Chondrocyte (in vitro differentiated cells): ENCODE measurements around the gene ATP8B2. TPM values are rescaled to one million over a fixed set of nuclear protein-coding genes. Genes with fewer than 3 reads are reported as not detected.
"Not testable (repeated sequence)": the region's sequence is repeated elsewhere in the genome, so short reads cannot be mapped to it uniquely, and the experiment has no call there.

Source experiments
- DNase-seq: peaks from one replicate; pipeline ENCODE4 v3.0.0; 2021; ENCODE audit warnings: mixed read lengths, low spot score
- H3K27ac Mint-ChIP-seq: one replicate; pipeline ENCODE4 v1.8.0; 2021; ENCODE audit warnings: mild to moderate bottlenecking, moderate library complexity, mixed read lengths; ENCODE audit not compliant: unreplicated experiment
- H3K27me3 Mint-ChIP-seq: 2 replicates; pipeline ENCODE4 v1.8.0; 2021; ENCODE audit warnings: low read depth, mixed read lengths
- H3K36me3 Mint-ChIP-seq: 2 replicates; pipeline ENCODE4 v1.8.0; 2021; ENCODE audit warnings: low read depth, mixed read lengths
- H3K4me1 Mint-ChIP-seq: 2 replicates; pipeline ENCODE4 v1.8.0; 2021; ENCODE audit warnings: low read depth, mild to moderate bottlenecking, mixed read lengths
- H3K4me3 Mint-ChIP-seq: one replicate; pipeline ENCODE4 v1.8.0; 2021; ENCODE audit warnings: mild to moderate bottlenecking, moderate library complexity, mixed read lengths; ENCODE audit not compliant: unreplicated experiment
- H3K9me3 Mint-ChIP-seq: 2 replicates; pipeline ENCODE4 v1.8.0; 2021; ENCODE audit warnings: low read depth, mixed read lengths
- CTCF ChIP-seq: fragments of 200-600 bp; sonication (generic); IDR thresholded peaks from 2 replicates; pipeline ENCODE4 v1.5.0; 2021; ENCODE audit warnings: antibody characterized with exemption, mild to moderate bottlenecking, moderate library complexity
- total RNA-seq: library from RNA; stranded (reverse); gene quantifications from 3 replicates; pipeline ENCODE4 v1.2.1, GENCODE V29; 2021

Gene ATP8B2
- total RNA-seq, 1 donor from 2014 or later = 86.6 TPM

- Mint-ChIP-seq H3K27me3 (peaks cover 2% of the 10 kb centered on the region), H3K4me3 (peak overlapping the region; percentile 76), H3K36me3 (peaks cover 10% of the 10 kb centered on the region), H3K27ac (peak overlapping the region; percentile 86), H3K4me1 (peaks cover 22% of the 10 kb centered on the region), H3K9me3 (no peaks in the 10 kb centered on the region)
- DNase-seq = no peak
- TF ChIP-seq CTCF = no peak
These were observed 27.5 kb downstream of the ATP8B2 start for GRCh38 chr1:154352581-154353459.

- DNase-seq = no peak
- Mint-ChIP-seq H3K4me3 (peak overlapping the region; percentile 76), H3K27me3 (peaks cover 2% of the 10 kb centered on the region), H3K27ac (peak overlapping the region; percentile 86), H3K4me1 (peaks cover 22% of the 10 kb centered on the region), H3K9me3 (no peaks in the 10 kb centered on the region), H3K36me3 (peaks cover 6% of the 10 kb centered on the region)
- TF ChIP-seq CTCF = peak; percentile 34
These were observed 28.2 kb downstream of the ATP8B2 start for GRCh38 chr1:154353460-154353904.

- Mint-ChIP-seq H3K36me3 (peaks cover 4% of the 10 kb centered on the region), H3K27me3 (peaks cover 2% of the 10 kb centered on the region), H3K4me1 (peaks cover 22% of the 10 kb centered on the region), H3K9me3 (no peaks in the 10 kb centered on the region), H3K4me3 (no peak overlapping the region), H3K27ac (no peak overlapping the region)
- no peak for TF ChIP-seq CTCF
- DNase-seq = no peak
These were observed 28.6 kb downstream of the ATP8B2 start for GRCh38 chr1:154353966-154354365.

- no peak for TF ChIP-seq CTCF
- no peak overlapping the region for H3K27ac Mint-ChIP-seq
- no peaks in the 10 kb centered on the region for H3K36me3 Mint-ChIP-seq
- peak; percentile 19 for DNase-seq
- no peak overlapping the region for H3K4me3 Mint-ChIP-seq
- H3K27me3 Mint-ChIP-seq = peaks cover 2% of the 10 kb centered on the region
- H3K9me3 Mint-ChIP-seq = no peaks in the 10 kb centered on the region
- H3K4me1 Mint-ChIP-seq = peaks cover 6% of the 10 kb centered on the region
These were observed 33.2 kb downstream of the ATP8B2 start for GRCh38 chr1:154358519-154358918.

- peaks cover 2% of the 10 kb centered on the region for H3K27me3 Mint-ChIP-seq
- no peaks in the 10 kb centered on the region for H3K9me3 Mint-ChIP-seq
- DNase-seq = no peak
- H3K27ac Mint-ChIP-seq = no peak overlapping the region
- no peaks in the 10 kb centered on the region for H3K4me1 Mint-ChIP-seq
- H3K4me3 Mint-ChIP-seq = no peak overlapping the region
- no peaks in the 10 kb centered on the region for H3K36me3 Mint-ChIP-seq
- TF ChIP-seq CTCF = no peak
These were observed 35.0 kb downstream of the ATP8B2 start for GRCh38 chr1:154360288-154360687.

GRCh38 chr1:154360881-154361280 lies 35.6 kb downstream of the ATP8B2 start:
- H3K9me3 Mint-ChIP-seq, H3K27me3 Mint-ChIP-seq, H3K27ac Mint-ChIP-seq, H3K36me3 Mint-ChIP-seq, H3K4me3 Mint-ChIP-seq, H3K4me1 Mint-ChIP-seq, DNase-seq: not testable (repeated sequence)
